Stimulated activated CD8-positive, alpha-beta memory T cell treated with anti-CD3 and anti-CD28 coated beads, Interleukin-12 subunit alpha, Interleukin-12 subunit beta, amount 100 ng/mL, for 24 hours (primary cell): ENCODE measurements around the gene ARHGAP12.

Experiments
- DNase-seq: peaks from one replicate; pipeline ENCODE4 v3.0.0-alpha.2; 2020; ENCODE audit errors: extremely low read depth

The ARHGAP12 gene

DNA sequence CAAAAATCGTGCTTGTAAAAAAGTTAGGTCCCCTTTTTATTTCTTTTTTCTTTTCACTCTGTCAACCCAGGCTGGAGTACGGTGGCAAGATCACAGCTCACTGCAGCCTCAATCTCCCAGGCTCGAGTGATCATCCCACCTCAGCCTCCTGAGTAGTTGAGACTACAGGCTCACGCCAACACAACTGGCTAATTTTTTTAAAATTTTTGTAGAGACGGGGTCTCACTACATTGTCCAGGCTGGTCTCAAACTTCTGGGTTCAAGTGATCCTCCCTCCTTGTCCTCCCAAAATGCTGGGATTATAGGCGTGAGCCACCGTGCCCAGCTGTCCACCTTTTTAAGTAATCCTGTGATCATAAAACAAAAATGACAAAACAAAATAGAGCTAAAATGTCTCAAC, 19.4 kb upstream of the ARHGAP12 start:
- no peak for DNase-seq

DNA sequence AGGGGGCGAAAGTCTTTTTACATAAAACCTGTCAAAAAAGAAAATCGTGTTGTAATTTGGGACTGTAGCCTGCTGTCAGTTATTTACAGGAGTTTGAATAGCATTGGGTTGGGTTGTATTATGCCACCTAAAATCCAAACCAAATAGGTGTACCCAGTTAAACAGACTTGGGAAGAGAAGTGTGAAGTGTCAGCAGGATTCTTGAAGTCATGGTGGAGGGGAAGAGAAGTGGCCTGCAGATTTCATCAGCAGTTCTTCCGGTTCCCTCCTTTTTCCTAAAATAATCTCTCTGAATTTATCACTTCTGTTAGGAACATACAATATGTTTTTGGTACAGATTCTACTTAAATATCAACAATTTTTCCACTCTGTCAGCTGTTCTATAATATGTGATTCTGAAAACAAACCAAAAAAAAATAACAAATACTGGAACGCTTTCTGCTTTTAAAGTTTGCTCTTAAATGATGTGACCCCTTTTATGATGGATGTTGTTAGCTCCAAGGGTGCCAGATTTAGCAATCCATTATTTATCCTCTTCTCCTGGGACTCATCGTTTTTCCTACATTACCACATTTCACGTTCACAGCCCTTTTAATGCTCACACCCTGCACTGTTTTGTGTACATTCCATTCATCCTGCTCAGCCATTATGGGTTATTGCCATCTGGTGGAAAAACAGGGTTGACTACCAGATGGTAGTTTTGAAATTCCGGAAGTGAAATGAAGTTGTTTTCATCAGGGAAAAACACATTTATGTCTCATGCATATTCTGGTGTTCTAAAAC, 18.7 kb upstream of the ARHGAP12 start:
- DNase-seq, result no peak

DNA sequence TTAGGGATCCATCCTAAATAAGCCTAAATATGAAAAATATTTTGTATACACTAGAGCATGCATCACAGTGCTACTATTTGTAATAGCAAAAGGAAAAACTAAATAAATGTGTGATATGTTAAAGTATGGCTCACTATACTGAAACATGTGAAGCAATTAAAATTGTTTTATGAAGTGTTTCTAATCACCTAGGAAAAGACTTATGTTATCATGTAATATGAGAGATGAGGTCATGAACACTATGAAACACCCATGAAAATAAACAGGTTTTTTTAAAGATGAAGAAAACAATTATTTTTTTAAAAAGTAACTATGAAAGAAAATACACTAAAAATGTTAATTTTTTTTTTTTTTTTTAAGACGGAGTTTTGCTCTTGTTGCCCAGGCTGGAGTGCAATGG, 16.8 kb upstream of the ARHGAP12 start:
- DNase-seq, result no peak

DNA sequence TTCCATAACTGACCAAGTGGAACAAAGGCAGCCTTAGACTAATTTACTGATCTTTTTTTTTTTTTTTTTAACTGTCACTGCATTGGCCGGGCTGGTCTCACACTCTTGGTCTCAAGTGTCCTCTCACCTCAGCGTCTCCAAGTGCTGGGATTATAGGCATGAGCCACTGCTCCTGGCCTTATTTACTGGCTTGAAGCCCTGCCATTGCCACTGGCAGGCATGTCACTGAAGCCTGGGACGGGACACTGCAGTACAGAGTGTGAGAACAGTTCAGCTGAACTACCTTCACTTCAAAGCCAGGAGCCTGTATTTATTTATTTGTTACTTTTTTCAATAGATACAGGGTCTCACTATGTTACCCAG, 15.4 kb upstream of the ARHGAP12 start:
- DNase-seq, result no peak

DNA sequence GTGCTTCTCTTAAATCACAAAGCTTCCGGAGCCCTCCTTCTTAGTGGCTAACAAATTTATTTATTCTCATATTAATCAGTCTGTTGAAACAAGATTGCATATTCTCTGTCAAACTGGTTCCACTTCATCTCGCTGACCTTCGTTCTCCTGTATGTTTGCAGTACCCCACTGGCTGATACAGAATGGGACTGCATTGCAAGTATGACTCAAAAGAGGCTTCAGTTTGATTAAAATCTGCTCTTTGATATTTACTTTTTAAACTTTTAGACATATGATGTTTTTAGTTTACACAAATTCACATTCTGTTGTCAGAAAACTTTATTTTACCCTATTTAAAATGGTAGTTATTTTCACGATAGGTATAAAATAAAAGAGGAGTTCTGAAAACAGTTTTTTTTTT, 14.3 kb upstream of the ARHGAP12 start:
- no peak for DNase-seq

DNA sequence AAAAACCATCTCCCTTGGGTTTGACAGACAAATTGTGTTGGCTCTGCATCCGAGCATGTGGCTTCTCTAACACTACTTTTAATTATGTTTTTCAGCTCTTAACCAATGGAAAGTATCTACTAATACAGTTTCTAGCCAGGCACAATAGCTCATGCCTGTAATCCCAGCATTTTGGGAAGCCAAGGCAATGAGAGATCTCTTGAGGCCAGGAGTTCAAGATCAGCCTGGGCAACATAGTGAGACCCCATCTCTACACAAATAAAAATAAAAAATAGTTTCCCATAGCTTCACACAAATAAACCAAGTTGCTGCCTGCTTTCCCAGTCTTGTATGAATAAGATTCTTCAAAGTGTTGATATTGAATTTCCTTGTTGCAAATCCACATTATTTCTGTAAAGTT, 13.8 kb upstream of the ARHGAP12 start:
- DNase-seq, result no peak

DNA sequence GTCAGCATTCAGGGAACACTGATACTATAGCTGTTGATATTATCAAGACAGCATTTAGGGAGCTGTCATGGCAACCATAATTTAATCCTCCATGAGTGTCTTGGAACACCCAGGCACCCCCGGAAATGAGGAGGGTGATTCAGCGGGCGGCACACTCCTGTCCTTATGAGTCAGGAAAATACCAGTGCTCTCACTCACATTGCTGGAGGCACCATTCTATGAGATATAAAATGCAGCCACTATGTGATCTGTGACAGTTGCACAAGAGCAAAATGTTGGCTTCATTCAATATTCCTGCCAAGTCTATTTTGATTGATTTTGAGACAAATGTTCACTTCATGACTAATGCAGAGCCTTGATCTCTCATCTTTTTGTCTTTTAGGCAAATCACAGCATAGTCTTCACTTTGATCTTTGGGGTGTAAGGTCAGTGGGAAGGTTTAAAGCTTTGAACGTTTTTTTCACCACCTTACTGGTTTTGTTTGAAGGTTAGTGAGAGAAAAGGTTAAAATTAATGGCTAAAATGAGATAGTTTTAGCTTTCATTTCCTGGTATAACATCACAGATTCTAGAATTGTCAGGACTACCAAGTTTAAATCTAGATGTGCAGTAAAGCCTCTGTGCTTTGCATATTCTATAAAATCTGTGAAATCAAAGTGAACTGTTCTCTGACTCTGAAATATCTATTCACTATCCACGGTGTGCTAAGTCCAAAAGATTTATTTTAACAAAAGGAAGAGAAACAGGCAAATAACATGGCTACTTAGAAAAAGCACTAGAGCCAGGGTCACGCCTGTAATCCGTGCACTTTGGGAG, 12.4 kb upstream of the ARHGAP12 start:
- DNase-seq, result no peak

DNA sequence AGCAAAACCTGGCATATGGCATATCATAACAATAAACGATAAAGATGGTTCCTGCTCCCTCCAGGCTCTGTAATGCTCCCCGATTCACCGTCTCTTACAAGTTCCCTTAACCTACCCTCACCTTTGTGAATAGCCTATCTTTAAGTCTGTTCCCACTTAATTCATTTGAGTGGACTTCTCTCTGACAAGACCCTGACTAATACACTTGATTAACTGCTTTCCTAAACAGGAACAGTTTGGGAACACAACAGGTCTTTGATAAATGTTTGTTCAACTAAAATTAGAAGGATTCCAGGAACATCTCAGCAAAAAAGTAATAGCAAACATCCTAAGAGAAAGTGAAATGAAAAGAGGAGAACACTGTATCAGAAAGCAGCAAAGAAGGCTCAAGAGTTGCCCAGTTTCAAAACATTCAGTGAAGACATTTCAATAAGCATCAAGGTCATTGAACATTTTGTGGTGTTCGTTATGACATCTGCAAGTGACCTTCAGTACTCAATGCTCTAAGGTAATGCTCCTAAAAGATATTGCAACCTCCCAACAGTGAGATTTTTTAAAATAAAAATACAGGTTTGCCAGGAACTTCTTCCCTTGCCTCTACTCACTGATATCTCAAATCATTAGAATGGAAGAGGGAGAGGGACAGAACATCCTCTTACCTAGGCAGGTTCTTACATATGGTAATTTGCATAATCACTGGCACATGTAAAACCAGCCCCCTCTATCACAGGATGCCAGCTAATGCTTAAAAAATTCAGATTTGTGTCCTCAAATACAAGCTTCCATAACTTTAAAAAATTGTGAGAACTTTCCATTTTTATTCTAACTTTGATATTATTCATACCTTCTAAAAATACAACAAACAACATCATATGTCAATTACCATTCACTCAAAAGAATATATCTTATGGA, 11.4 kb upstream of the ARHGAP12 start:
- no peak for DNase-seq

DNA sequence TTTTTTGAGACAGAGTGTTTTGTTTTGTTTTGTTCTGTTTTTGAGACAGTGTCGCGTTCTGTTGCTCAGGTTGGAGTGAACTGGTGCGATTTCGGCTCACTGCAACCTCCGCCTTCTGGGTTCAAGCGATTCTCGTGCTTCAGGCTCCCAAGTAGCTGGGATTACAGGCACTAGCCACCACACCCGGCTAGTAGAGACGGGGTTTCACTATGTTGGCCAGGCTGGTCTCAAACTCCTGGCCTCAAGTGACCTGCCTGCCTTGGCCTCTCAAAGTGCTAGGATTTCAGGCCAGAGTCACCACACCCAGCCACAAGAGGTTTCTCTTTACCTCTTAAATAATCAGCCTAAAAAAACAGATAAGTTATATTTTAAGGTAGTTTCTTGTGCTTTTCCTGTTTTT, 8.7 kb upstream of the ARHGAP12 start:
- DNase-seq, result no peak

DNA sequence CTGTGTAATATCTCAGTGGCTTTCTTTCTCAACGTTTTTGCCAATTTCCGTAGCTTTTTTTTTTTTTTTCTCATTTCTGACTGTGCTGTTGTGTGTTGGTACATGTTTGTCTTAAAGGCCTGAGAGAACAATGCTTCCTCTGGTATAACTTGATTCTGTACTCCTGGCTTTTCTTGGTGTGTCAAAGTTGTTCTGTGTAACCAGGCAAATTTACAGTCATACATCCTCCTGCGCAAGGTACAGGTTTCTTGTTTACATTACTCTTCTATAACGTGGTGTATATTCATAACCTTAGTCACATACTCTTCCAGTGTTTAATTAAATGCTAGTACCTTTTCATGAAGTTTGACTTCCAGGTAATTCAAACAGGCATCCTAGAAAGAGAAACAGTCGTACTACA, 8.3 kb upstream of the ARHGAP12 start:
- DNase-seq, result no peak

DNA sequence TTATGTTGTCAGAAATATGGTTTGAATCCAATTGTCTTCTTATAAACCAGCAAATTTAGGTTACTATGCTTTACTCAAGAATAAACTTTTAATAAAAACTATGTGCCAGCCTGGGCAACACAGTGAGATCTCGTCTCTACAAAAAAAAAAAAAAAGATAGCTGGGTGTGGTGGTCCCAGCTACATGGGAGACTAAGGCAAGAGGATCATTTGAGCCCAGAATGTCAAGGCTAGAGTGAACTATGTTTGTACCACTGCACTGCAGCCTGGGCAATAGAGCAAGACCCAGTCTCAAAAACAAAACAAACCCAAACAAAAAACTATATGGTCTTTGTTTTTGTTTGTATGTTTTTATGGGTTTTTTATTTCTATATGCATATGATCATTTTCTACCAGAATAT, 7.5 kb upstream of the ARHGAP12 start:
- no peak for DNase-seq

DNA sequence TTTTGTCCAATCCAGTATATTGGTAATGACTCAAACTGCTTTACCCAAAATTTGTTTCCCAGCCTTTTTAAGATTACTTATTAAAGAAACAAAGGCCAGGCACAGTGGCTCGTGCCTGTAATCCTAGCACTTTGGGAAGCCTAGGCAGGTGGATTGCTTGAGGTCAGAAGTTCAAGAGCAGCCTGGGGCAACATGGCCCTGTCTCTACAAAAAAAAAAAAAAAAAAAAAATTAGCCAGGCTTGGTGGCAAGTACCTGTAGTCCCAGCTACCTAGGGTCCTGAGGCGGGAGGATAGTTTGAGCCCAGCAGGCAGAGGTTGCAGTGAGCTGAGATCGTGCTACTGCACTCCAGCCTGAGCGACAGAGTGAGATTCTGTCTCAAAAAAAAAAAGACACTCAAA, 7.0 kb upstream of the ARHGAP12 start:
- no peak for DNase-seq

DNA sequence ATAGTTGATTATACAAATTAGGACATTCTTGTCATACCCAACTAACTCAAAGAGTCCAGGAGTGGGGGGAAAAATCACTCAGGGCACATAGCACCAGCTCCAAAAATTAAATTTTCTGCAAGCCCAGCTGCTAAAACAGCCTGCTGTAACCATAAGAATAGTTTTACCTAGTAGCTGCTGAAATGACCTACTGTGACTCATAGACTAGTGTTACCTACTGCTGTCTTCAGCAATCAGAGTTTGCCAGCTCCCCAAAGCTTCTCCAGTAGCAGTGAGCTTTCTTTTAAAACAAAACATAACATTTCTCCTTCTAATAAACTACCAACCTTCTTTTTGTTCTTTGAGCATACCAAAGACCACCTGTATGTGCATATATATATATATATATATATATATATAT, 4.2 kb upstream of the ARHGAP12 start:
- no peak for DNase-seq

DNA sequence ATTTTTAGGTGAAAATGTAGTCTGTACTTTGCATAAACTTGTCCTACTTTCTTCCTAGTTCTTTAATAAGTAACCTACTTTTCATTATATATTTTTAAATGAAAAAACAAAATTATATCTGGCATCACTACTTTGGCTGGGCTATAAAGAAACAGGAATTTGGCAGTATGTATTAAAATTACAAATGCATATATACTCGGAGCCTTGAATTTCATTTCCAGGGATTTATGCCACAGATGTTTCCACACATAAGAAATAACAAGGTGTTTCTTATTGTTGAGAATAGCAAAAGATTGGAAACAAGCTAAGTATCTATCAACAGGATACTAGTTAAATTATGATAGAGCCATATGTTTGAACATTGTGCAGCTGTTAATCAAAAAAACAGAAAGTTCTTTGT, 2.2 kb upstream of the ARHGAP12 start:
- no peak for DNase-seq

DNA sequence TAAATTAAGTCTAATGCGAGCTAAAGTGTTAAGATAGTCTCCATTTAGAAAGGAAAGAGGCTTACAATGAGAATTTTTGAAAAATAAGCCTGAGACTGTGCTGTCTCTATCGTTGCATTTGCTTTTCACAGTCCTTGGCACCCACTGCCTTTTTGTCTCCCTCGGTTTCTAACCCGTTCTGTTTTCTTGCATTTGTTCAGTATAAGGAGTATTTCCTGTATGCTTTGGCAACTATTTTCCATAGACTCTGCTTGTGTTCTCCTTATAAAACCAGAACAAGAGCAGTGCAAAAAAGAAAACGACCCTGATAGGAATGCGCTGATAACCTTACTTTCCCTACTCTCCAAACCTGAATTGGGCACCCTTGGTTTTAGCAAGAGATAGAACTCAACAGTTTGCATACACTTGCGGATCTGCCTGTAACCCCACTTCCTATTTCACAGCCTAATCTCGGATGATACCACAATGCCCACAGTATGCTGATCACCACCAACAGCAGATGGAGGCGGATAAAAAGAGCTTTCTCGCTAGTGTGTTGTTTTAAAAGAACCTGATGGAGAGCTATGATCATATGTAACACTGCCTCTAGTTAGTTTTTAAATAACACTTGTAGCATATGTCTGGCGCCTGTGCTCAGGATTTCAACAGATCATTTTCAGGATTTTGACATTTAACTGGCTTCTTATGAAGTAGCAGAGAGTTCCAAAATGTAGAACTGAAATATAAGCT, 1.6 kb upstream of the ARHGAP12 start:
- DNase-seq, result no peak

DNA sequence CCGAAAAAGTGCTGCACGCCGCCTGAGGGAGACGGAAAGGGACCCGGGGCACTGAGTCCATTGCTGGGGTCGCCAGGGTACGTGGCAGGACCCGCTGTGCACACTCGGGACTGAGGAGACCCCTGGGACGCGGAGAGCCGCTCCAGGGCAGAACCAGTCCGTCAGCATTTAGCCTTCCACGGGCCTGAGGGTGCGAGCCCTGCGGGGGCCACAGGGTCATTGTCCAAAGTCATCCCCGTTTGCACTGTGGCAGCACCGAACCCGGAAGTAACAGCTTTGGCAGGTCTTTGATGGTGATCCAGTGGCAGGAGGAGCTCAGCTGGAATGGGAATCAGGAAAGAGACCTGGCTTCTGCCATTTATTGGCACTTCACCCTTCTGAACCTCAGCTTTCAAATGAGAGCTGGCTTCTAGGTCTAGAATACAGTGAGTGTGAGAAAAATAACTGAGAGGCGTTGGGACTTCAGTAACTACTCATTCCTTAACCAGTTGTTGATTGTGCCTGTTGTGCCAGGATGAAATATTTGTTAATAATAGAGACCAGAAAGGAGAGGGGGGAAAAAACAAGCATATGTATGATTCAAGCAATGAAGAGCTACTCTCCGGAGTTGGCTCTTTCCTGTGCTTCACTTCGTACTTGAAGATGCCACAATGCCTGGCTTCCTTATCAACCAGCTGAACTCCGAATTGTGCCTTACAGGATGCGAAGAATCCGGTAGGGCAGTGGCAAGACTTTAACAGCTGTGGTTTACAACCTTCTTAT, 811 bp upstream of the ARHGAP12 start:
- DNase-seq, result no peak

DNA sequence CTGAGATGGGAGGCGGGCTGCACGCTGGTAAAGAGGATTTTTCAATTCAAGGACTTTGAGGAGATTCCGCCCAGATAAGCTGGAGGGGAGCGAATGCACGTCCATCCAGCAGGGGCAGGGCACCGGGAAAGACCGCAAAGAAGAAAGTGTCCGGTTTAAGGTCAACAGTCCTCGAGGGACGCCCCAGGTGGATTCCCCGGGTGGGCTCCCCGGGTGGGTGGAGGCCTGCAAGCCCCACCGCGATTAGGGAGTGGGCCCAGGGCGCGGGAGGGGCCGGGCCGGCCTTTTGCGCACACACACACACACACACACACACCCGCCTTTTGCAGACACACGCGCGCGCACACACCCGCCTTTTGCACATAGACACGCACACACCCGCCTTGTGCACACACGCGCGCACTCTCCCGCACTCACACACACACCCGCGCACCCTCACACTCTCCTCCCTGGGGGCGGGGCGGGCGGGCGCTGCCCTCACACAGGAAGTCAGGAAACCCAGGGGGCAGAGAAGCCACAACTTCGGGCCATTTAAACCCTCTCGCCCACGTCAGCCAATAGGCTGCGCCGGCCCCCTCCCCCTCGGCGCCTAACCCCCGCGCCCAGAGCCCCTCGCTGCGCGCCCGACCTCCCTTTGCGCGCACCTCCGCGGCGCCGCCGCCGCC, 615 bp downstream of the ARHGAP12 start:
- DNase-seq, result no peak

DNA sequence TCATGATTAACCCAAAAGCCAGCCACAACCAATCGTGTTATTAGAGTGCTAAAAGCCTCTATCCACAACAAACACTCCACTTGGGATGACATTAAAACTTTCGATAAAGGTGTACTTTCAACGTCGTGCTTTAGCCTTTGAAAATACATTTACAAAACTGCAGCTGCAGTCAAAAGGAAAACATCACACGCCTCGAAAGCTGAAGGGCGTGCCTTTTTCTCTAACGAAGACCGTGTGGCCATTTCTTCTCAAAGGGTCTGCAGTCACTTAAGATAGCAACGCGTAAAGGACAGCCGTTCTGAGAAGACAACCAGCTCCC, 1.1 kb downstream of the ARHGAP12 start:
- DNase-seq, result no peak

DNA sequence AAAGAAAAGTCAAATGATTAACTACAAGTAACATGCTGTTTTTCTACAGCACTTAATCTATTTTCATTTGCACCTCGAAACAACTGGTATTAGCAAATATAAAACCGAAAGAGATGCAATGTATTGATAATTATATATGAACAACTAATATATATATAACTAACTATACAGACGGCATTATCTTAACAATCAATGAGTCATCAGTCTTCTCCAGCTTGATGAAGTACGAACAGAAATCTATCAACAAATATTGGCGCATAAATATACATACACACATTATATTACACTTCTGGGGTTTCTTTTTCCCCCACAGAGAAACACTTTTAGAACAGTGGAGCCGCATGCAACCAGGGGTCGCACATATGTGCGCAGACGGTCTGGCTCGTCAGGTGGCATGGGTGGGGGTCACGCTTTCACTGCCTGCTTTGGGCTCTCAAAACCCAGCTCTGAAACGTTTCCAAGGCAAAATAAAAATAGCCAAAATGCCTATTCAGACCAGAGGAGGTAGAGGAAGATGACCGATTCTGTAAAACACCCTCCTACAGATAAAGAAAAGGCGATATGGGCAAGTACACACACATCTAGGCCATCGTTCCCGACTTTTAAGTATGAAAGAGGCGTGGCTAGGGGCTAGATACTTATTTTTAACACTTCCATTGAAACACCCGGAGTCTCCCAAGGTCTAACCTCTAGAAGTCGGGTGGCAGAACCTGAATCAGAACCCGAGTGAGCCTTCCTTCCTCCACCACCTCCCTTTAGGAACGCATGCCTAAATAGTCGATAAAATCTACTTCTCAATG, 1.7 kb downstream of the ARHGAP12 start:
- no peak for DNase-seq

DNA sequence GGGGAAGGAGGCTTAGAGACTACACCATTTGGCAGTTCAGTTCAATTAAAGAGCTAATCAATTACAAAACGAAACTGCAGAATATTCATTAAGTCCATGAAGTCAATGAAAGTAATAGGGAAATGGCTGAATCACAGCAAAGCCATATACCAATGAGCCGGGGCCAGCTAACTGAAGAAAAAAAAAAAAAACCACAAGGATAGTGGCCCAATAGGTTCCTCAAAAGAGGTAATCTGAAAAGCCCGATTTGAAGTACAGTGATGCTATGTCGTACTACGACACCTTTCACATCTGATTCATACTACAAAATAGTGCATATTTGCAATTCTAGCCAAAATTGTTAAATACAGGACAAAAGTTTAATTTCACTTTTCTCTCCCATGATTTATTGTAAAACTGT, 2.5 kb downstream of the ARHGAP12 start:
- DNase-seq, result no peak
